CD4-positive, CD25-positive, alpha-beta regulatory T cell (primary cell): ENCODE results near the gene RTP5. TPM values are rescaled to one million over a fixed set of nuclear protein-coding genes. Genes with fewer than 3 reads are reported as not detected.
"Not testable (repeated sequence)": the region's sequence is repeated elsewhere in the genome, so short reads cannot be mapped to it uniquely, and the experiment has no call there.

Experiments used
- ATAC-seq, 2 donors: fragments of 150-1000 bp; cut with Tn5 transposase; one replicate each; pipeline ENCODE4 v1.10.0; 2021; ENCODE audit warnings: low read depth in 2 of 2, moderate number of reproducible peaks in 2 of 2, moderate library complexity in 1 of 2
- DNase-seq, 3 donors: peaks; one replicate each; pipeline versions ENCODE4 v3.0.0 to v3.0.0-alpha.2; 2012 to 2022; ENCODE audit warnings: mixed read lengths in 1 of 3
- H3K27ac ChIP-seq: one replicate; pipeline ENCODE4 v1.7.0; 2013; ENCODE audit warnings: mild to moderate bottlenecking, low read length; ENCODE audit not compliant: insufficient read depth, poor library complexity, severe bottlenecking
- H3K27me3 ChIP-seq: one replicate; pipeline ENCODE4 v1.7.0; 2013; ENCODE audit warnings: low read length; ENCODE audit not compliant: control insufficient read depth, insufficient read depth
- H3K36me3 ChIP-seq: one replicate; pipeline ENCODE4 v1.7.0; 2013; ENCODE audit warnings: mild to moderate bottlenecking, low read length, moderate library complexity; ENCODE audit not compliant: control insufficient read depth, insufficient read depth
- H3K4me1 ChIP-seq: 2 replicates; pipeline ENCODE4 v1.7.0; 2013; ENCODE audit warnings: mild to moderate bottlenecking, low read length; ENCODE audit not compliant: insufficient read depth, control insufficient read depth, poor library complexity, severe bottlenecking
- H3K4me3 ChIP-seq: one replicate; pipeline ENCODE4 v1.7.0; 2013; ENCODE audit warnings: low read depth, mild to moderate bottlenecking, low read length, moderate library complexity
- H3K9me3 ChIP-seq, 2 experiments: 1 replicate in 1 of 2; 2 replicates in 1 of 2; pipeline ENCODE4 v1.7.0; 2013; ENCODE audit warnings: low read length in 2 of 2, mild to moderate bottlenecking in 1 of 2, moderate library complexity in 1 of 2; ENCODE audit not compliant: control insufficient read depth in 2 of 2
- H3K27ac Mint-ChIP-seq, 3 donors: one replicate each; pipeline ENCODE4 v1.8.0; 2020 to 2022; ENCODE audit warnings: mild to moderate bottlenecking in 3 of 3, mixed read lengths in 3 of 3, moderate library complexity in 2 of 3
- H3K27me3 Mint-ChIP-seq: one replicate; pipeline ENCODE4 v1.8.0; 2022; ENCODE audit warnings: mild to moderate bottlenecking, mixed read lengths
- H3K36me3 Mint-ChIP-seq: one replicate; pipeline ENCODE4 v1.8.0; 2020; ENCODE audit warnings: mixed read lengths
- H3K4me1 Mint-ChIP-seq, 4 donors: one replicate each; pipeline ENCODE4 v1.8.0; 2020 to 2022; ENCODE audit warnings: mixed read lengths in 4 of 4, mild to moderate bottlenecking in 1 of 4
- H3K4me3 Mint-ChIP-seq, 4 donors: one replicate each; pipeline ENCODE4 v1.8.0; 2020 to 2022; ENCODE audit warnings: mild to moderate bottlenecking in 4 of 4, mixed read lengths in 4 of 4, moderate library complexity in 3 of 4
- H3K9me3 Mint-ChIP-seq, 7 donors: one replicate each; pipeline ENCODE4 v1.8.0; 2020 to 2022; ENCODE audit warnings: mixed read lengths in 7 of 7, mild to moderate bottlenecking in 3 of 7, moderate library complexity in 2 of 7
- polyA plus RNA-seq, 4 donors: library from polyadenylated mRNA; unstranded; fragments of 300-500 nt; fragmentation: Illumina TruSeq; gene quantifications; one replicate each; pipeline ENCODE4 v1.2.3, GENCODE V29; 2021
- total RNA-seq: library from RNA; stranded (reverse); gene quantifications from one replicate; pipeline ENCODE4 v1.2.3, GENCODE V29; 2022

The RTP5 gene
- total RNA-seq (0.44 TPM), polyA plus RNA-seq (not detected)

DNA sequence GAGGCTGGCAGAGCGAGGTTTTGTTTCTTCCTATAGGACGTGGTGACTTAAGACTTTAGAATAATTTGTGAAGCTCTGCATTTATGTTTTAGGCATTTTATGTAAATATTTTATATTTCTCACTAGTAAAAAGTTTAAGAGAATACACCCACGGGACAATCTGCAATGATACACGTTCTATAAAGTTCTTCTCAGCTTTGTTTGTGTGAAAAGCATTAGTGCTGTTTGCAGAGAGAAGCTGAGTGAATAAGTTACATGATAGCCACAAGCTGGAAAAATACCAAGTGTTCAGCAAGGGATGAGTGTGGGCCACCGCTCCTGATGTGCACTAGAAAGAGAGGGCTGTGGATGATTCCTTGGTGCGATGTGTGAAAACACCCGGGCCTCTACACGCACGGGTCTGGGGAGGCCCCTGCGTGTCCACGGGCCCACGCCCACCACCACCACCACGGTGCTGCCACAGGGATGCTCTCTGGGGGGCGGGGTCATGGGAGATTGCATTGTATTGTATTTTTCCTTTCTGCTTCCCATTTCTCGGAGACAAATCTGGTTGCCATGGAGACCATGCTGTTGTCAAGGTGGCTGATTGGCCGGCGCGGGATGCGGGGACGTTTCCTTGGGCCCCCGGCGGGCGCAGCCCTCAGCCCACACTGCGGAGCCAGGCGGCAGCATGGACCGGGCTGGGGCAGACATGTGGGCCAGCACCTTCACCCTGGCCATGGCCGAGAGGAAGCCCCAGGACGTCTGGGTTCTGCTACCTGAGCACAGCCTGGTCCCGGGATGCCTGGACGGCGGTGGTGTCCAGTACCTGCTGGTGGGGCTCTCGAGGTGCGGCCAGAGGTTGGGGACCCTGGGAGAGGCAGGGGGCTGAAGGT lies at the start of gene RTP5:
Gene RTP5, plus strand, starts transcription at position 643 of the 875 bp plus-strand sequence. Its CDS starts 28 bp downstream, at position 671.
- no peaks in the 10 kb centered on the region for H3K9me3 ChIP-seq
- no peaks in the 10 kb centered on the region for H3K36me3 ChIP-seq
- H3K27ac ChIP-seq, result no peak within 1 kb of the TSS
- H3K4me3 Mint-ChIP-seq, result peak within 1 kb of the TSS in 3 of 4 donors; percentile 12 to 76 (median 66)
- H3K36me3 Mint-ChIP-seq, result no peaks in the 10 kb centered on the region
- H3K4me3 ChIP-seq, result no peak within 1 kb of the TSS
- ATAC-seq (no peak), DNase-seq (no peak)
- H3K4me1 ChIP-seq, result peaks cover 24% of the 10 kb centered on the region
- peaks cover 3 to 41% (median 15%) of the 10 kb centered on the region in 4 donors for H3K4me1 Mint-ChIP-seq
- peak within 1 kb of the TSS in 2 of 3 donors; percentile 8 to 13 for H3K27ac Mint-ChIP-seq
- H3K27me3 Mint-ChIP-seq, result no peaks in the 10 kb centered on the region
- no peaks in the 10 kb centered on the region for H3K27me3 ChIP-seq
- H3K9me3 Mint-ChIP-seq, result peaks cover 0 to 1% (median 0%) of the 10 kb centered on the region in 7 donors

DNA sequence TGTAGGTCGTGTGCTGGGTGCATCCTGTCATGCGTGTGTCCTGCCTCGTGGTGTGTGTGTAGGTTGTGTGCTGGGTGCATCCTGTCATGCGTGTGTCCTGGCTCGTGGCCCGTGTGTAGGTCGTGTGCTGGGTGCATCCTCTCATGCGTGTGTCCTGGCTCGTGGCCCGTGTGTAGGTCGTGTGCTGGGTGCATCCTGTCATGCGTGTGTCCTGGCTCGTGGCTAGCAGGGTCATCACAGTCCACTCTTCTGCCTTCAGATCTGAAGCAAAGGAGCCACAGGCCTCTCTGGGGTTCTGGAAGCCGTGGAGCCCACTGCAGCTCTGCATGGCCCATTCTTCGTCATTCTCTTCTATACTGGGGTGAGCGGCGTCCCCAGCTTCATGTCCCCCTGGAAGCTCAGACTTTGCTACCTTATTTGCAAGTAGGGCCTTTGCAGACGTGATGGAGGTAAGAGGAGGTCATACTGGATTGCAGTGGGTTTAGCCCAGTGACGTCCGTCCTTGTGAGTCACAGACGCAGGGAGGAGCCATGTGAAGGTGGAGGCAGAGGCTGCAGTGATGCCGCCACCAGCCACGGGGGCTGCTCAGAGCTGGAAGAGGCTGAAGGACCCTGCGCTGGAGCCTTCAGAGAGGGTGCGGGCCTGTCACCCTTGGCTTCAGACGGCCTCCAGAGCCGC lies 49.4 kb upstream of the RTP5 start:
- DNase-seq, result not testable (repeated sequence)

DNA sequence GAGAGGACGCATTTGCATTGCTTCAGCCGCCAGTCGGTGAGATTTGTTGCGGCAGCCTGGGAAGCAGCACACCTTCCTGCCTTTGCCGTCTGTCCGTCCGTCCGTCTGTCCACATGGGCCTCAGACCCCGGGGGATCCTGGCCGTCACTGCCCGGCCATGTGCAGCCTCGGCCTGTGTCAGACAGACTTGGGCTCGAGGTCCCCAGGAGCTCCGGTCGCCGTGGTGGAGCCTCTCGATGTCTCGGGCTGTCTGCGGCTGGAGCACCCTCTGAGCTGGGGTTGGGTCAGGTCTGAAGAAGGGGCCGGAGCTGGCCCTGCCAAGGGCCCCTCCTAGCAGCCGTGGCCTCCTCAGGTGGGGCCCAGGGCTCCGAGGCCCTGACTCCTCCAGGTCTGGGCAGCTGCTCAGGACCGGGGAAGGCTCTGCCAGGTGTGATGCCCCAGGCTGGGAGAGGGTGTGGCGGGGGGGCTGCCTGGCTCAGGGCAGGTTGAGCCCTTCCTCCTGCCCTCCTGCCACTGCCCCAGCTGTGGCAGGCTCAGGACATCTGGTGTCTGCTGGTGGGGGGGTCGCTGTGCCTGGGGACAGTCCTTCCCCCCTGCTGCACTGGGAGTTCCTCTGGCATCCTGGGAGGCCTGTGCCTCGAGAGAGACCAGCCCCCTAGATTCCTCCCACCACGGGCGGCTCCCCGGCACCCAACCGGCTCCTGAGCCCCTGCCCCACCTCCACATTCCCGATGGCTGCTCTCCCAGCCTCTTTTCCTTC lies 48.7 kb upstream of the RTP5 start:
- no peak for ATAC-seq
- H3K9me3 ChIP-seq, result no peaks in the 10 kb centered on the region
- H3K4me3 ChIP-seq, result no peak overlapping the region
- DNase-seq, result no peak
- Mint-ChIP-seq H3K27ac (no peak overlapping the region), H3K9me3 (peaks cover 0 to 8% (median 1%) of the 10 kb centered on the region in 7 donors), H3K4me3 (no peak overlapping the region), H3K4me1 (peaks cover 0 to 8% (median 6%) of the 10 kb centered on the region in 4 donors), H3K36me3 (no peaks in the 10 kb centered on the region), H3K27me3 (peaks cover 6% of the 10 kb centered on the region)
- H3K4me1 ChIP-seq, result peaks cover 7% of the 10 kb centered on the region
- H3K27ac ChIP-seq, result no peak overlapping the region
- no peaks in the 10 kb centered on the region for H3K27me3 ChIP-seq
- no peaks in the 10 kb centered on the region for H3K36me3 ChIP-seq

More for the DNA sequence above, 49.4 kb upstream of the RTP5 start:
- H3K9me3 ChIP-seq, H3K27me3 ChIP-seq, H3K36me3 ChIP-seq, ATAC-seq, H3K27ac Mint-ChIP-seq, H3K27ac ChIP-seq, H3K4me3 Mint-ChIP-seq, H3K36me3 Mint-ChIP-seq, H3K4me1 ChIP-seq, H3K4me1 Mint-ChIP-seq, H3K27me3 Mint-ChIP-seq, H3K4me3 ChIP-seq, H3K9me3 Mint-ChIP-seq: not testable (repeated sequence)

DNA sequence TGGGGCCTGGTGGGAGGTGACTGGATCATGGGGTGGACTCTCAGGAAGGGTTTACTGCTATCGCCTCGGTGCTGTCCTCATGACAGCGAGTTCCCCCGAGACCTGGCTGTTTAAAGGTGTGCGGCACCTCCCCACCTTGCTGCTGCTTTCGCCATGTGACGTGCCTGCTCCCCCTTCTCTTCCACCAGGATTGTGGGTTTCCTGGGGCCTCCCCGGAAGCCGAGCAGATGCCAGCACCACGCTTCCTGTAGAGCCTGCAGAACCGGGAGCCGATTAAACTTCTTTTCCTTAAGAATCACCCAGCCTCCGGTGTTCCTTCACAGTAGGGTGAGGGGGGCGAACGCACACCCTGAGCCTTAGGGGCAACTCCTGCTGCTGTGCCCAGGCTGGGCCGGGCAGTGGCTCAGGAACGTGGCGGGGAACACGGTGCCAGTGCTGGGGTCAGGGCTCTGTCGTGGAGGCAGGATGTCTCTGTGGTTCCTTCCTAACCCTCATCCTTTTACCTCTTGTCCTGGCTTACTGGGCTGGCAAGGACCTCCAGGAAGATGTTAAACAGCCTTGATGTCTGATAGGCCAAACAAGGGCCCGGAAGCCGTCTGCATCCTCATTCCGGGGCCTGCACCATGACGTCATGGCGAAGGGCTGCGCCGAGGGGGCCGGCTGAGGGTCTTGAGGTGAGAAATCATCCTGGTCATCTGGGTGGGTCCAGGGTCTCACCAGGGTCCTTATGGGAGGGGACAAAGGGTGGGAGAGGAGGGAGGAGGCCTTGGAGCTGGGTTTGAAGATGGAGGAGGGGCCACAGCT lies 47.9 kb upstream of the RTP5 start:
- no peak for DNase-seq
- peaks cover 1% of the 10 kb centered on the region for H3K27me3 ChIP-seq

DNA sequence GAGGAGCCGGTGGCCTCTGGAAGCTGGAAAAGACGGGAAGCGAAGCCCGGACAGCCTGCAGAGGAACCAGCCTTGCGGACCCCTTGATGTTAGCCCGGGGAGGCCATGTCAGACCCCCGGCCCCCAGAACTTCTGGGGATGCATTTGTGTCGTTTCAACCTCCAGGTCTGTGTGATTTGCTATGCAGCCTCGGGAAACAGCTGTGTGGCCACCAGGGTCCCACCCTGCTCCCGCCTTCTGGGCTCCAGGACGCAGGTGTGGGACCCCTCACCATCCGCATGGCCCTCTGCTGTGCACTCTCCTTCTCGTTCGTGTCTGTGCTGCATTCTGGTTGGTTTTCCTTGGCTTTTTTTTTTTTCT lies 47.3 kb upstream of the RTP5 start:
- Histone ChIP-seq H3K4me3 (no peak overlapping the region), H3K4me1 (peaks cover 7% of the 10 kb centered on the region), H3K27ac (no peak overlapping the region), H3K36me3 (no peaks in the 10 kb centered on the region), H3K9me3 (peaks cover 8% of the 10 kb centered on the region in 2 experiments), H3K27me3 (peaks cover 6% of the 10 kb centered on the region)
- Mint-ChIP-seq H3K4me3 (no peak overlapping the region), H3K36me3 (no peaks in the 10 kb centered on the region), H3K27ac (no peak overlapping the region), H3K4me1 (peaks cover 0 to 8% (median 6%) of the 10 kb centered on the region in 4 donors), H3K27me3 (peaks cover 11% of the 10 kb centered on the region), H3K9me3 (peaks cover 0 to 10% (median 4%) of the 10 kb centered on the region in 7 donors)
- DNase-seq (no peak), ATAC-seq (no peak)

More for the DNA sequence above, 47.9 kb upstream of the RTP5 start:
- H3K36me3 Mint-ChIP-seq, result no peaks in the 10 kb centered on the region
- H3K9me3 ChIP-seq, result peaks cover 2% of the 10 kb centered on the region in 2 experiments
- peaks cover 11% of the 10 kb centered on the region for H3K27me3 Mint-ChIP-seq
- no peak overlapping the region for H3K27ac ChIP-seq
- H3K27ac Mint-ChIP-seq, result peak overlapping the region in 1 of 3 donors; percentile 65
- peak overlapping the region in 1 of 4 donors; percentile 52 for H3K4me3 Mint-ChIP-seq
- H3K4me3 ChIP-seq, result no peak overlapping the region
- no peaks in the 10 kb centered on the region for H3K36me3 ChIP-seq
- H3K9me3 Mint-ChIP-seq, result peaks cover 0 to 8% (median 3%) of the 10 kb centered on the region in 7 donors
- H3K4me1 ChIP-seq, result peaks cover 7% of the 10 kb centered on the region
- ATAC-seq, result no peak
- peaks cover 0 to 8% (median 6%) of the 10 kb centered on the region in 4 donors for H3K4me1 Mint-ChIP-seq

DNA sequence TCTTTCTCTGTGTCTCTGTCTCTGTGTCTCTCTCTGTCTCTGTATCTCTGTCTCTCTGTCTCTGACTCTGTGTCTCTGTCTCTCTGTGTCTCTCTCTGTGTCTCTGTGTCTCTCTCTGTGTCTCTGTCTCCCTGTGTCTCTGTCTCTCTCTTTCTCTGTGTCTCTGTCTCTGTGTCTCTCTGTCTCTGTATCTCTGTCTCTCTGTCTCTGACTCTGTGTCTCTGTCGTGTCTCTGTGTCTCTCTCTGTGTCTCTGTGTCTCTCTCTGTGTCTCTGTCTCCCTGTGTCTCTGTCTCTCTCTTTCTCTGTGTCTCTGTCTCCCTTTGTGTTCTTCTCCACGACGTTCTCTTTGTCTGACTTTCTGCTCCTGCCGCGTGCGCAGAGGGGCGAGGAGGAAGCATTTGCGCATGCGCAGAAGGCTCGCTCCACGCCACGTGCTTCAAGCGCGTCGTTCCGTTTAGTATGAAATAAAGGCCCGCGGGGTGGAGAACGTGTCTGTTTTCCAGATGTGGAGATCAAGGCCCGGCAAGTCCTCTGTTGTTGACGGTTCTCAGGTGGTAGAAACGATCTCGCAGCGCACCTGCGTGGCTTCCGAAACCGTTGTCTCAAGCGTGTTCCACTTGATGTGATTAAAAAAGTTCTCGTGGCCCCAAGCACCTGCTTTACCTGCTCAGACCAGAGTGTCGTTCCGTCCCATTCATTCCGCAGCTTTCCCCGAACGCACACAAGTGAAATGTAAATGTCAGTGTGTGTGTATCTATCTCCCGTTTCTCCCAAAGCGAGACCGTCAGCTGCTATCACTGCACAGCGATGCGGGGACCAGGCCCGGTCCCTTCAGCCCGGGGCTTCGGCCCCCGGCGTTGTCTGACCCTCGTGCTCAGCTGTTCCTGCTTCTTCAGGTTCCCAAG lies 45.7 kb upstream of the RTP5 start:
- ATAC-seq, DNase-seq, H3K4me3 ChIP-seq, H3K4me3 Mint-ChIP-seq, H3K4me1 ChIP-seq, H3K27me3 ChIP-seq, H3K27ac ChIP-seq, H3K4me1 Mint-ChIP-seq, H3K36me3 Mint-ChIP-seq, H3K27ac Mint-ChIP-seq, H3K36me3 ChIP-seq: not testable (repeated sequence)
- peaks cover 15 to 16% of the 10 kb centered on the region in 2 experiments for H3K9me3 ChIP-seq
- Mint-ChIP-seq H3K27me3 (peaks cover 15% of the 10 kb centered on the region), H3K9me3 (peaks cover 0 to 18% (median 9%) of the 10 kb centered on the region in 7 donors)
